GM12878 (cell line): ENCODE results near the gene IL1B. TPM values are rescaled to one million over a fixed set of nuclear protein-coding genes. Genes with fewer than 3 reads are reported as not detected.

ENCODE experiments used
- KAT2A ChIP-seq: conservative IDR thresholded peaks from 2 replicates; pipeline ENCODE4 v1.6.1; 2011; ENCODE audit warnings: low read depth, low read length; ENCODE audit not compliant: control insufficient read depth
- polyA plus RNA-seq, 11 experiments: library from polyadenylated mRNA; depleted of rRNA in 4 of 11; unstranded in 6 of 11; stranded (reverse) in 5 of 11; fragments of >200 nt; fragmentation: Nextera tagmentation in 4 of 11; fragmentation: Illumina TruSeq in 1 of 11; extraction: Ambion mirVana in 4 of 11; extraction: Trizol in 1 of 11; gene quantifications; 1 replicate in 1 of 11; 2 replicates in 10 of 11; pipeline versions ENCODE4 v1.2.1 to v1.2.3, GENCODE V29; 2011 to 2016; ENCODE audit warnings: inconsistent platforms in 2 of 11, missing spikeins in 2 of 11, low read depth in 1 of 11
- total RNA-seq, 4 experiments: library from RNA; depleted of rRNA in 3 of 4; stranded (reverse); fragments of >200 nt in 3 of 4; fragmentation: Illumina TruSeq in 1 of 4; extraction: Trizol in 1 of 4; gene quantifications; 2 replicates each; pipeline versions ENCODE4 v1.2.1 to v1.2.3, GENCODE V29; 2013 to 2021

Gene IL1B
- total and polyA plus RNA-seq, 10 of the 15 experiments (the other 5 are each of a cell fraction or from before 2014, with no cell fraction given) = 0.20 to 1.6 (median 0.84) TPM

DNA sequence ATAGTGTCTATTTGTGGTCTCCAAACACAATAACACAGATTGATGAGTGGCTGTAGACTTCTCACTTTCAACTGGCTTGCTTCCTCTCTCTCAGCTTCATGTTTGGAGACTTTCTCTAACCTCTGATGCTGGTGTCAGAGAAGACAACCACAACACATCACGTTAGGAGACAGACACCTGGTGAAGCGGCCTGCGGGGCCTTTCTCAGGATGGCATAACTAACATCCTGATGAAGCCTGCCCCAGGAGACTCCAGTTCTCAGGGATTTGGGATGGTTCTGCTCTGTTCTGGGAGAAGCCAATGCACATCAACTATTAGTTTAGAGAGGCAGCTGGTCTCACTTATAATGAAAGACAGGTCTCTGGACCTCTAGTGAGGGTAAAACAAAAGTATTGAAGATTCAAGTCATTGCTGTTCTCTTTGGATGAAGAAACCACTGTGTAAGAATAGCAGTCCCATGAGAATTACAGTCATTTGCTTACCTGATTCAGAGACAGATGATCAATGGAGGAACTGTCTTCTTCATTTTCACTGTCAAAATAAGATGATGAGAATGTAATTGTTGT is 54.3 kb downstream of the IL1B start (continued):
- no peak for TF ChIP-seq KAT2A
- TF ChIP-seq, all 136 proteins: peak for 39

Other genes starting within 250 kb of the IL1B start
Only the 7 nearest of the 10 such genes appear.
- 39.0 and 42.2 TPM in 2 replicates for gene SLC20A1, start 190.8 kb downstream of the IL1B start, total RNA-seq (2014; rRNA removed)
- gene SLC20A1, start 190.8 kb downstream of the IL1B start, total RNA-seq (2014; rRNA removed; fragmentation: Illumina TruSeq; extraction: Trizol) = 40.5 and 41.2 TPM in 2 replicates
- 50.5 and 59.1 TPM in 2 replicates for gene SLC20A1, start 190.8 kb downstream of the IL1B start, total RNA-seq (2021)
- 45.3 and 48.6 TPM in 2 replicates for gene SLC20A1, start 190.8 kb downstream of the IL1B start, polyA plus RNA-seq (2011; rRNA removed)
- gene SLC20A1, start 190.8 kb downstream of the IL1B start, polyA plus RNA-seq (2014; fragmentation: Illumina TruSeq; extraction: Trizol) = 46.8 and 59.1 TPM in 2 replicates
- 10 to 100 TPM; 21.2 to 22.6 TPM for gene SLC20A1, start 190.8 kb downstream of the IL1B start, polyA plus RNA-seq (2014; fragmentation: Nextera tagmentation; extraction: Ambion mirVana)
- gene SLC20A1, start 190.8 kb downstream of the IL1B start, polyA plus RNA-seq (2014; rRNA removed) = 37.6 and 39.8 TPM in 2 replicates
- gene SLC20A1, start 190.8 kb downstream of the IL1B start, polyA plus RNA-seq (2016; fragmentation: Nextera tagmentation; extraction: Ambion mirVana) = 10 to 100 TPM; 46.9 to 49.5 TPM
- 0.34 and 0.38 TPM in 2 replicates for gene NT5DC4, start 115.8 kb downstream of the IL1B start, total RNA-seq (2014; rRNA removed)
- 0.18 TPM in 1 of 2 replicates, not detected in the other for gene NT5DC4, start 115.8 kb downstream of the IL1B start, total RNA-seq (2014; rRNA removed; fragmentation: Illumina TruSeq; extraction: Trizol)
- 0.85 TPM in 1 of 2 replicates, not detected in the other for gene NT5DC4, start 115.8 kb downstream of the IL1B start, total RNA-seq (2021)
- 1.6 and 2.7 TPM in 2 replicates for gene NT5DC4, start 115.8 kb downstream of the IL1B start, polyA plus RNA-seq (2011; rRNA removed)
- 0.04 and 0.10 TPM in 2 replicates for gene NT5DC4, start 115.8 kb downstream of the IL1B start, polyA plus RNA-seq (2014; fragmentation: Illumina TruSeq; extraction: Trizol)
- 1 to 10 TPM in 1 of 2 experiments, under 1 TPM in 1; 0.31 to 2.6 TPM for gene NT5DC4, start 115.8 kb downstream of the IL1B start, polyA plus RNA-seq (2014; fragmentation: Nextera tagmentation; extraction: Ambion mirVana)
- gene NT5DC4, start 115.8 kb downstream of the IL1B start, polyA plus RNA-seq (2014; rRNA removed) = 0.15 and 0.51 TPM in 2 replicates
- gene NT5DC4, start 115.8 kb downstream of the IL1B start, polyA plus RNA-seq (2016; fragmentation: Nextera tagmentation; extraction: Ambion mirVana) = under 1 TPM; 0.11 to 0.13 TPM
- gene CKAP2L, start 72.2 kb downstream of the IL1B start, total RNA-seq (2014; rRNA removed) = 18.1 and 21.1 TPM in 2 replicates
- 18.2 and 19.0 TPM in 2 replicates for gene CKAP2L, start 72.2 kb downstream of the IL1B start, total RNA-seq (2014; rRNA removed; fragmentation: Illumina TruSeq; extraction: Trizol)
- 20.7 and 23.7 TPM in 2 replicates for gene CKAP2L, start 72.2 kb downstream of the IL1B start, total RNA-seq (2021)
- gene CKAP2L, start 72.2 kb downstream of the IL1B start, polyA plus RNA-seq (2011; rRNA removed) = 14.9 and 20.8 TPM in 2 replicates
- gene CKAP2L, start 72.2 kb downstream of the IL1B start, polyA plus RNA-seq (2014; fragmentation: Illumina TruSeq; extraction: Trizol) = 30.6 and 38.3 TPM in 2 replicates
- gene CKAP2L, start 72.2 kb downstream of the IL1B start, polyA plus RNA-seq (2014; fragmentation: Nextera tagmentation; extraction: Ambion mirVana) = 10 to 100 TPM; 10.5 to 19.7 TPM
- gene CKAP2L, start 72.2 kb downstream of the IL1B start, polyA plus RNA-seq (2014; rRNA removed) = 13.7 and 14.5 TPM in 2 replicates
- gene CKAP2L, start 72.2 kb downstream of the IL1B start, polyA plus RNA-seq (2016; fragmentation: Nextera tagmentation; extraction: Ambion mirVana) = 10 to 100 TPM; 27.4 to 37.4 TPM
- 7.7 and 10.6 TPM in 2 replicates for gene IL1A, start 52.3 kb downstream of the IL1B start, total RNA-seq (2014; rRNA removed)
- 8.2 and 9.5 TPM in 2 replicates for gene IL1A, start 52.3 kb downstream of the IL1B start, total RNA-seq (2014; rRNA removed; fragmentation: Illumina TruSeq; extraction: Trizol)
- 6.1 and 6.6 TPM in 2 replicates for gene IL1A, start 52.3 kb downstream of the IL1B start, total RNA-seq (2021)
- gene IL1A, start 52.3 kb downstream of the IL1B start, polyA plus RNA-seq (2011; rRNA removed) = 0.10 TPM in 1 of 2 replicates, not detected in the other
- 8.3 and 14.3 TPM in 2 replicates for gene IL1A, start 52.3 kb downstream of the IL1B start, polyA plus RNA-seq (2014; fragmentation: Illumina TruSeq; extraction: Trizol)
- 1 to 10 TPM; 5.7 to 8.7 TPM for gene IL1A, start 52.3 kb downstream of the IL1B start, polyA plus RNA-seq (2014; fragmentation: Nextera tagmentation; extraction: Ambion mirVana)
- gene IL1A, start 52.3 kb downstream of the IL1B start, polyA plus RNA-seq (2014; rRNA removed) = 5.6 and 7.2 TPM in 2 replicates
- 1 to 10 TPM; 3.2 to 3.8 TPM for gene IL1A, start 52.3 kb downstream of the IL1B start, polyA plus RNA-seq (2016; fragmentation: Nextera tagmentation; extraction: Ambion mirVana)
- not detected in 2 replicates for gene IL37, start 74.4 kb upstream of the IL1B start, total RNA-seq (2014; rRNA removed)
- not detected in 2 replicates for gene IL37, start 74.4 kb upstream of the IL1B start, total RNA-seq (2014; rRNA removed; fragmentation: Illumina TruSeq; extraction: Trizol)
- not detected in 2 replicates for gene IL37, start 74.4 kb upstream of the IL1B start, total RNA-seq (2021)
- gene IL37, start 74.4 kb upstream of the IL1B start, polyA plus RNA-seq (2011; rRNA removed) = not detected in 2 replicates
- 0.41 TPM in 1 of 2 replicates, not detected in the other for gene IL37, start 74.4 kb upstream of the IL1B start, polyA plus RNA-seq (2014; fragmentation: Illumina TruSeq; extraction: Trizol)
- gene IL37, start 74.4 kb upstream of the IL1B start, polyA plus RNA-seq (2014; fragmentation: Nextera tagmentation; extraction: Ambion mirVana) = not detected
- 0.54 TPM in 1 of 2 replicates, not detected in the other for gene IL37, start 74.4 kb upstream of the IL1B start, polyA plus RNA-seq (2014; rRNA removed)
- gene IL37, start 74.4 kb upstream of the IL1B start, polyA plus RNA-seq (2016; fragmentation: Nextera tagmentation; extraction: Ambion mirVana) = not detected
- gene IL36G, start 141.2 kb upstream of the IL1B start, total RNA-seq (2014; rRNA removed) = not detected in 2 replicates
- not detected in 2 replicates for gene IL36G, start 141.2 kb upstream of the IL1B start, total RNA-seq (2014; rRNA removed; fragmentation: Illumina TruSeq; extraction: Trizol)
- gene IL36G, start 141.2 kb upstream of the IL1B start, total RNA-seq (2021) = not detected in 2 replicates
- 0.17 TPM in 1 of 2 replicates, not detected in the other for gene IL36G, start 141.2 kb upstream of the IL1B start, polyA plus RNA-seq (2011; rRNA removed)
- not detected in 2 replicates for gene IL36G, start 141.2 kb upstream of the IL1B start, polyA plus RNA-seq (2014; fragmentation: Illumina TruSeq; extraction: Trizol)
- gene IL36G, start 141.2 kb upstream of the IL1B start, polyA plus RNA-seq (2014; fragmentation: Nextera tagmentation; extraction: Ambion mirVana) = under 1 TPM in 1 of 2 experiments, not detected in 1; 0.10 TPM
- 0.37 TPM in 1 of 2 replicates, not detected in the other for gene IL36G, start 141.2 kb upstream of the IL1B start, polyA plus RNA-seq (2014; rRNA removed)
- not detected for gene IL36G, start 141.2 kb upstream of the IL1B start, polyA plus RNA-seq (2016; fragmentation: Nextera tagmentation; extraction: Ambion mirVana)
- gene IL36A, start 168.7 kb upstream of the IL1B start, total RNA-seq (2014; rRNA removed) = not detected in 2 replicates
- gene IL36A, start 168.7 kb upstream of the IL1B start, total RNA-seq (2014; rRNA removed; fragmentation: Illumina TruSeq; extraction: Trizol) = not detected in 2 replicates
- not detected in 2 replicates for gene IL36A, start 168.7 kb upstream of the IL1B start, total RNA-seq (2021)
- not detected in 2 replicates for gene IL36A, start 168.7 kb upstream of the IL1B start, polyA plus RNA-seq (2011; rRNA removed)
- not detected in 2 replicates for gene IL36A, start 168.7 kb upstream of the IL1B start, polyA plus RNA-seq (2014; fragmentation: Illumina TruSeq; extraction: Trizol)
- gene IL36A, start 168.7 kb upstream of the IL1B start, polyA plus RNA-seq (2014; fragmentation: Nextera tagmentation; extraction: Ambion mirVana) = not detected
- not detected in 2 replicates for gene IL36A, start 168.7 kb upstream of the IL1B start, polyA plus RNA-seq (2014; rRNA removed)
- gene IL36A, start 168.7 kb upstream of the IL1B start, polyA plus RNA-seq (2016; fragmentation: Nextera tagmentation; extraction: Ambion mirVana) = not detected